Raji (cell line): ENCODE data around the gene BCAS4.

Experiments
- POLR2A ChIP-seq: IDR thresholded peaks from 2 replicates; pipeline ENCODE4 v1.6.1; 2011; ENCODE audit warnings: low read depth, low read length, control low read depth; ENCODE audit not compliant: insufficient read depth

BCAS4 gene

DNA sequence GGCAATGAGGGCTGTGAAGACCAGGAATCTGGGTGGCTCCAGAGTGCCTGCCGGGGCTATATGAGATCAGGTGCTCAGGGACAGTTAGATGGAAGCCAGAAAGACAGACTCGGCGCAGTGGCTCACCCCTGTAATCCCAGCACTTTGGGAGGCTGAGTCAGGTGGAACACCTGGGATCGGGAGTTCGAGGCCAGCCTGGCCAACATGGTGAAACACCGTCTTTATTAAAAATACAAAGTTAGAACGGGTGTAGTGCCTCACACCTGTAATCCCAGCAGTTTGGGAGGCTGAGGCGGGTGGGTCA lies 43.4 kb downstream of the BCAS4 start:
- TF ChIP-seq POLR2A: no peak

DNA sequence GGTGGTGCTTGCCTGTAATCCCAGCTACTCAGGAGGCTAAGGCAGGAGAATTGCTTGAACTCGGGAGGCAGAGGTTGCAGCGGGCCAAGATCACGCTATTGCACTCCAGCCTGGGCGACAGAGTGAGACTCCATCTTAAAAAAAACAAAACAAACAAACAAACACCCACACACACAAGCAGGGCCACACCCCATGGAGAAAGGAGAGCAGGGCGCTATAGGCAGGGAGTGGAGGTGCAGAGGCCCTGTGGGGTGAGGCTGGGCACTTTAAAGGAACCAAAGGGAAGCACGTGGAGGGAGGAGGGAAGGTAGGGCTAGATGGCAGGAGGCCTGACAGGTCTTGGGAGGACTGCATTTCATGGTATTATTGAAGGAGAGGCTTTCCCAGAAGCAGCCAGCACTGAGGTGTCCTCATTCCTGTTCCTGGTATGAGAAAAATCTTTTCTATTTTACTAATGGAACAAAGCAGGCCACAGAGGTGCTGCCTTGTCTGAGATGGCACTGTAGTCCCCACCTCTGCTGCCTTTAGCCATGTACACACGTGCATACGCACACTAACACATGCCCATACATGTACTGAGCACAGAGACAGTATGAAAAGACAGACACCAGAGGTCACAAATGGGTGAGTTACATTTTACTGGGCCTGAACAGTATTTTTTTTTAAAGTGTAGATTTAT lies 44.0 kb downstream of the BCAS4 start:
- TF ChIP-seq POLR2A: no peak

- no peak for TF ChIP-seq POLR2A
Measured at GRCh38 chr20:50842821-50843220, 48.0 kb downstream of the BCAS4 start.

GRCh38 chr20:50843331-50844276 lies 48.7 kb downstream of the BCAS4 start:
- TF ChIP-seq POLR2A: no peak

- no peak for TF ChIP-seq POLR2A
Measured at GRCh38 chr20:50844430-50845100, 49.7 kb downstream of the BCAS4 start.

GRCh38 chr20:50845566-50846215 lies 50.8 kb downstream of the BCAS4 start:
- no peak for TF ChIP-seq POLR2A

DNA sequence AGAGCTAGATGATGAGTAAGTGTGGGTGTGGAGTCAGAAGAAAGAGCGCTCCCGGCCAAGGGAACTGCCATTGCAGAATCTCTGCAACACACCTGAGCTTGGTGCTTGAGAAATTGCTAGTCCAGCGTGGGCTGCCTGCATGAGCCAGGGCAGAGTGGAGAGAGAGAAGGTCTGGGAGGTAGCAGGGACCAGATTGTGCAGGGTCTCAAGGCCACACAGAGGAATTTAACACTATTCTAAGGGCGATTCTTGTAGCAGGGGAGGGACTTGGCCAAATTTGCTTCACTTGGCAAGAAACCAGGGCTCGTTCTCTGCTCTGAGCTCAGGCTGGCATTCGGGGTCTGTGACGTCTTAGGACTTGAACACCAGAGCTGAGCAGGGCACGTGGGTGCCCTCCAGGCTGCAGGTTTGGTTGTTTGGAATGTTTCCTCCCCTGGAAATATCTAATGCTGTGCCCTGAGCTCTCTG lies 53.5 kb downstream of the BCAS4 start:
- TF ChIP-seq POLR2A: no peak

GRCh38 chr20:50848846-50849673 lies 54.2 kb downstream of the BCAS4 start:
- no peak for TF ChIP-seq POLR2A

DNA sequence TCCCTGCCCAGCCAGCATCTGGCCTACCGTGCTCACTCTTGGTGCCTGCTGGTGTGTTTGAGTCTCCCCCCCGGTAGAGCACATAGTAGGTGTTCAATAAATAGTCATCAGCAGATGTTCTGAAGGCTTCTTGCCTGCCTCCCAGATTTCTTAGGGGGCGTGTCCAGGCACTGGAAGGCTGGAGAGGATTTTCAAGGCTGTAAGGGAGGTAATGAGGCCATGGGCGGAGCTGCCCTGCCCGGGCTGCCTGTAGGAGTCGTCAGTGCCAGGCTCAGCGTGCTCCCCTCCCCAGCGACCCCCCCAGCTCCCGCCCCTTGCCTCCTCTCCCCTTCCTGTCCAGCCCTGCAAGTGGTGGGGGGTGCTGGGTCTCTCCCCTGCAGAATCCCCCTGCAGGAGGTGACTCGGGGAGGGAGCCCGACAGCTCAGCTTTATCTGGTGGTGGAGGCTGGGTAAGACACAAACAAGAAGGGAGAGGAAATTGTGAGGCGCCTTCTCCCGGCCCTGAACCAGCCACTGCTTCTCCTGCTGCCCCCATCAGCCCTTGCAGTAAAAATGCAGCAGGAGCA lies 55.9 kb downstream of the BCAS4 start:
- no peak for TF ChIP-seq POLR2A

- TF ChIP-seq POLR2A: no peak
Measured at GRCh38 chr20:50852085-50852484, 57.2 kb downstream of the BCAS4 start.

DNA sequence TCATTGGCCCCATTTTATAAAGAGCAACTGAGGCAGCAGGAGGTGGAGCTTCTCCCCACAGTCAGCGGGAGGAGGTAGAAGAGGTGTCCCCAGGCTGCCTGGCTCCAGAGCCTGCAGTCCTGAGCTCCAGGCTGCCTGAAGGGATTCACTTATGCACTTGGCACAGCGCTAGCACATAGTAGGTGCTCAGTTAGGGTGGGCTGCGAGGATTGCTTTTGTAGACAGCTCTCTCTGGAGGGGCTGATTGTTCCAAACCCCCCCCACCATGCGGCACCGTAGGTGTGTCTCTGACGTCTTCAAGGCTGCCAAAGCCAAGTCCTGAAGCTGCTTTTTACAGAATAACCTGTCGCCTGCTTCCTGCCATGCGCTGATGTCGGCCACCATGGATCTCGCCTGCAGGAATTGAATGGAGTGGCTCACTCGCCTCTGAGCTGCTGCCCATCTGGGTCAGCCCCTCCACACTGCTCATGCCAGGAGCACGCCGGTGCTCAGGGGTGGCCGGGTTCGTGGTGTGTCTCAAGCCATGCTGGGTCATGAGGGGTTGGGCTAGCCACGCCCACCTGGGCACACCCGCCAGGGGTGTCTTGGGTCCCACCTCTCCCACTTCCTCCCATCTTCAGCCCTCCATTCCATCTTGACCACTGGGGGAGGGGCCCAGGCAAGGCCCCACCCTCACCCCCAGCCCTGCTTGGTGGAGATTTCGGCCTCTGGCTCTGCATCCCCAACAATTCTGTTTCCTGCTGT lies 59.8 kb downstream of the BCAS4 start:
- no peak for TF ChIP-seq POLR2A

DNA sequence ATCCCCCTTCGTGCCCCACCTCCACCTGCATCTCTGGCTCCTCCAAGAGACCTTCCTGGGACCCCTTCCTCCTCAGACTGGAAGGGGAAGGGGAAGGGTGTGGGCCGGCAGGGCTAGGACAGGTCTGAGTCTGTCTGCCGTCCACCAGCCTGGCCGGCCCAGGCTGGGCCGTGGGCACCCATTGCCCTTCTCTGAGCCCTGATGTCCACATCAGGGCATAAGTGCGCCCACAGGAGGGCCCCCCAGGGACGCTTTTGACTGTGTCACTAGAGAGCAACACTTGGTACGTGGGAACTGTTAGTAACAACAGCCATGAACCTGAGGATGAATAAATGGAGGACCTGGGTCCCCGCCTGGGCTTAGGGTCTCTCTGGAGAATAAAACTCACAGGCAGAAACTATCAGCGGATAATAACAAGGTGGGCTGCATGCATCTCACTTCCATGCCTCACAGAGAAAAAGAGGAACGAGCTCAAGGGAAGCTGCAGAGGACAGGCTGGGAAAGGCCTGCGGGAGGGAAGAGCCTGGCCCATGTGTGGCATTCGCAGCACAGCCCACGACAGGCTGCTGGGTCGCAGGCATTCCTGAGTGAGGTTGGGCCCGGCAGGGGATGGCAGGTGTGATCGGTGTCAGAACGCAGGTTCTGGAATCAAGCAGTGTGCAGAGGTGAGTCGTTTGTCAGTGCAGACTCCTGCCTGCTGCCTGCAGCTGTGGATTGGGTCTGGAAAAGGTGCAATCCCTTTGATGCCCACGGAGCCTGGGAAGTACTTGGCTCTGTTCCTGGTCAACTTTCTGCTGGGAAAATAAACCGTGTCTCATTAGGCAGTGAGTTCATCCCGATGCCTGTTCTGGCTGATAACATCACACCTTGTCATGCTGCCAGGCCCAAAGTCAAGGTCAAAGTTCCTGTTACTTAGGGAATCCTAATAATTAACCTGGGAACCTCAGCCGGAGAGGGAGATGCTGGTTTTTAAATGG lies 60.9 kb downstream of the BCAS4 start:
- no peak for TF ChIP-seq POLR2A

GRCh38 chr20:50856475-50857041 lies 61.7 kb downstream of the BCAS4 start:
- TF ChIP-seq POLR2A: no peak
